Mesenchymal stem cell (in vitro differentiated cells and primary cell): ENCODE results near the gene MS4A18.
"Not testable (repeated sequence)": the region's sequence is repeated elsewhere in the genome, so short reads cannot be mapped to it uniquely, and the experiment has no call there.

Source experiments
- DNase-seq: peaks from one replicate; pipeline ENCODE4 v3.0.0-alpha.2; 2013
- H2AFZ ChIP-seq: one replicate; pipeline ENCODE4 v1.6.1; 2013; ENCODE audit warnings: low read depth, mild to moderate bottlenecking, control low read depth, inconsistent platforms, low read length, moderate library complexity
- H2AK5ac ChIP-seq: 2 replicates; pipeline ENCODE4 v1.6.1; 2013; ENCODE audit warnings: low read length, moderate library complexity, mild to moderate bottlenecking, inconsistent platforms; ENCODE audit not compliant: severe bottlenecking
- H2BK120ac ChIP-seq: one replicate; pipeline ENCODE4 v1.6.1; 2013; ENCODE audit warnings: low read depth, mild to moderate bottlenecking, inconsistent platforms, low read length, moderate library complexity
- H2BK12ac ChIP-seq, 2 experiments: one replicate each; pipeline ENCODE4 v1.6.1; 2013; ENCODE audit warnings: inconsistent platforms in 2 of 2, low read length in 2 of 2, mild to moderate bottlenecking in 2 of 2, moderate library complexity in 2 of 2, control low read depth in 1 of 2
- H2BK15ac ChIP-seq: one replicate; pipeline ENCODE4 v1.6.1; 2013; ENCODE audit warnings: mild to moderate bottlenecking, low read depth, inconsistent platforms; ENCODE audit not compliant: poor library complexity, severe bottlenecking
- H2BK5ac ChIP-seq: 2 replicates; pipeline ENCODE4 v1.6.1; 2013; ENCODE audit warnings: low read depth, mild to moderate bottlenecking, low read length, control low read depth, inconsistent platforms; ENCODE audit not compliant: poor library complexity, severe bottlenecking
- H3K14ac ChIP-seq, 2 experiments: one replicate each; pipeline ENCODE4 v1.6.1; 2013; ENCODE audit warnings: inconsistent platforms in 2 of 2, low read length in 2 of 2, control low read depth in 1 of 2, mild to moderate bottlenecking in 1 of 2, moderate library complexity in 1 of 2
- H3K18ac ChIP-seq, 2 experiments: one replicate each; pipeline ENCODE4 v1.6.1; 2013; ENCODE audit warnings: inconsistent platforms in 2 of 2, low read length in 2 of 2, control low read depth in 1 of 2, low read depth in 1 of 2, mild to moderate bottlenecking in 1 of 2
- H3K23ac ChIP-seq, 2 experiments: one replicate each; pipeline ENCODE4 v1.6.1; 2013; ENCODE audit warnings: inconsistent platforms in 2 of 2, low read length in 2 of 2, mild to moderate bottlenecking in 2 of 2, moderate library complexity in 2 of 2, control low read depth in 1 of 2
- H3K27ac ChIP-seq: 2 replicates; pipeline ENCODE4 v1.5.1; 2013; ENCODE audit warnings: mild to moderate bottlenecking, moderate library complexity, low read length, control low read depth, inconsistent platforms; ENCODE audit not compliant: poor library complexity, severe bottlenecking
- H3K27me3 ChIP-seq, 2 experiments: 2 replicates each; pipeline versions ENCODE4 v1.6.1 to v1.7.0; 2013; ENCODE audit warnings: low read length in 2 of 2, mild to moderate bottlenecking in 2 of 2, moderate library complexity in 2 of 2, control low read depth in 1 of 2, inconsistent platforms in 1 of 2; ENCODE audit not compliant: control insufficient read depth in 1 of 2, insufficient read depth in 1 of 2
- H3K36me3 ChIP-seq, 2 experiments: 2 replicates each; pipeline versions ENCODE4 v1.6.1 to v1.7.0; 2013; ENCODE audit warnings: low read length in 2 of 2, control low read depth in 1 of 2, inconsistent platforms in 1 of 2, low read depth in 1 of 2, mild to moderate bottlenecking in 1 of 2; ENCODE audit not compliant: insufficient read depth in 2 of 2, control insufficient read depth in 1 of 2
- H3K4ac ChIP-seq, 2 experiments: one replicate each; pipeline ENCODE4 v1.6.1; 2013; ENCODE audit warnings: inconsistent platforms in 2 of 2, low read length in 2 of 2, mild to moderate bottlenecking in 2 of 2, moderate library complexity in 2 of 2, control low read depth in 1 of 2, low read depth in 1 of 2
- H3K4me1 ChIP-seq: 2 replicates; pipeline ENCODE4 v1.6.1; 2013; ENCODE audit warnings: low read depth, low read length, control low read depth; ENCODE audit not compliant: control insufficient read depth, insufficient read depth
- H3K4me2 ChIP-seq: 2 replicates; pipeline ENCODE4 v1.6.1; 2013; ENCODE audit warnings: low read length, mild to moderate bottlenecking, inconsistent platforms; ENCODE audit not compliant: poor library complexity, severe bottlenecking
- H3K4me3 ChIP-seq, 2 experiments: 2 replicates each; pipeline versions ENCODE4 v1.5.1 to v1.7.0; 2013; ENCODE audit warnings: low read length in 2 of 2, mild to moderate bottlenecking in 2 of 2, control low read depth in 1 of 2, low read depth in 1 of 2; ENCODE audit not compliant: insufficient read depth in 1 of 2
- H3K79me1 ChIP-seq: replicated peaks from 2 replicates; pipeline ENCODE4 v1.6.1; 2013; ENCODE audit warnings: mild to moderate bottlenecking, control low read depth, low read length, inconsistent platforms; ENCODE audit not compliant: poor library complexity, severe bottlenecking
- H3K9ac ChIP-seq: 2 replicates; pipeline ENCODE4 v1.7.0; 2013; ENCODE audit warnings: mild to moderate bottlenecking, low read length, moderate library complexity
- H3K9me3 ChIP-seq: 2 replicates; pipeline ENCODE4 v1.7.0; 2013; ENCODE audit warnings: mild to moderate bottlenecking, low read length; ENCODE audit not compliant: control insufficient read depth
- H4K8ac ChIP-seq: one replicate; pipeline ENCODE4 v1.6.1; 2013; ENCODE audit warnings: inconsistent platforms, mild to moderate bottlenecking, low read length, moderate library complexity
- H4K91ac ChIP-seq: one replicate; pipeline ENCODE4 v1.6.1; 2013; ENCODE audit warnings: mild to moderate bottlenecking, low read length, inconsistent platforms
- WGBS: methylation state at CpG from one replicate; pipeline ENCODE4 v1.1.7; 2013; ENCODE audit warnings: mixed read lengths; 5-methylcytosine and 5-hydroxymethylcytosine counted together

Gene MS4A18

DNA sequence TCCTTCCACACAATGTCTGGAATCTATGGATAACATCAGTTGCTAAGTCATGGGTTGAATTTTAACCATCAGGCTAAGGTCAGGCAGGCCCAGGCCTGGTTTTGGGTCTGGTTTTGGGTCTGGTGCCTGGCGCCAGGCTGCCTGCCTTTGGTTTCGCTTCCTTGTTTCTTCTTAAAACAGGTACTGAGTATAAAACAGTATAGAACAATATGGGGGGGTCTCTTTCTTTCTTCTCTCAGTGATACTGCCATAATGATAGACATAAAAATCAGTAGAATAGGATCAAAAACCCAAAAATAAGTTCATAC, 40.0 kb upstream of the MS4A18 start:
- not testable (repeated sequence) for H2BK15ac ChIP-seq, H2BK5ac ChIP-seq, H3K27me3 ChIP-seq, H3K4ac ChIP-seq, H2BK12ac ChIP-seq, H3K4me2 ChIP-seq, H2BK120ac ChIP-seq, H3K14ac ChIP-seq, H3K27ac ChIP-seq, H3K4me3 ChIP-seq, H4K91ac ChIP-seq, H3K4me1 ChIP-seq, H3K9ac ChIP-seq, H3K79me1 ChIP-seq, DNase-seq, H3K18ac ChIP-seq, H3K23ac ChIP-seq, H3K36me3 ChIP-seq, H2AFZ ChIP-seq, H2AK5ac ChIP-seq, H4K8ac ChIP-seq
- H3K9me3 ChIP-seq = peaks cover 12% of the 10 kb centered on the region
- WGBS = 100% methylated on average over 1 of the region's 2 CpGs

DNA sequence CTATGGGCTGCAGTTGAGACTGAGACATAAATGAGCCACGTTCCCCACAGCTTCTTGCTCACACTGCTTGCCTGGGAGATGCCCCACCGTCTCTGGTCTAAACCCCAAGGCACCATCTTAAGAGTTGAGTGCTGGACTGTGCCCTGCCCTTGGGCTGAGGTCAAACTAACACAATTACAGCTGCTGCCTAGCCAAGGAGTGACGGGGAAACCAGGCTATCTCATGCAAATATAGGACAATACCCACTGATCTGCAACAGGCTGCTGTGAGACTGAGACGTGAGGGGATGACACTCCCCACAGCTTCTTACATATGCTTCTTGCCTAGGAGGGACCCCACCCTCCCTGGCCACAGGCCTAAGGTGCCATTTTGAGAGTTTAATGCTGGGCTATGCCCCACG, 32.9 kb upstream of the MS4A18 start:
- no peaks in the 10 kb centered on the region for H3K79me1 ChIP-seq
- peaks cover 0 to 3% of the 10 kb centered on the region in 2 experiments for H3K27me3 ChIP-seq
- no peak overlapping the region for H4K91ac ChIP-seq
- no peak overlapping the region for H4K8ac ChIP-seq
- no peak overlapping the region for H3K4ac ChIP-seq
- no peak for DNase-seq
- H3K18ac ChIP-seq = no peak overlapping the region
- H2BK12ac ChIP-seq = no peak overlapping the region
- H3K4me3 ChIP-seq = no peak overlapping the region
- no peak overlapping the region for H2BK5ac ChIP-seq
- H3K4me2 ChIP-seq = no peak overlapping the region
- H2AFZ ChIP-seq = no peak overlapping the region
- no peaks in the 10 kb centered on the region for H3K4me1 ChIP-seq
- H3K9ac ChIP-seq = no peak overlapping the region
- H3K27ac ChIP-seq = no peak overlapping the region
- WGBS = 69% methylated on average over 5 of the region's 5 CpGs
- no peak overlapping the region for H2BK120ac ChIP-seq
- no peak overlapping the region for H3K14ac ChIP-seq
- H3K9me3 ChIP-seq = peaks cover 4% of the 10 kb centered on the region
- H2BK15ac ChIP-seq = no peak overlapping the region
- no peak overlapping the region for H3K23ac ChIP-seq
- no peaks in the 10 kb centered on the region for H3K36me3 ChIP-seq
- no peak overlapping the region for H2AK5ac ChIP-seq

DNA sequence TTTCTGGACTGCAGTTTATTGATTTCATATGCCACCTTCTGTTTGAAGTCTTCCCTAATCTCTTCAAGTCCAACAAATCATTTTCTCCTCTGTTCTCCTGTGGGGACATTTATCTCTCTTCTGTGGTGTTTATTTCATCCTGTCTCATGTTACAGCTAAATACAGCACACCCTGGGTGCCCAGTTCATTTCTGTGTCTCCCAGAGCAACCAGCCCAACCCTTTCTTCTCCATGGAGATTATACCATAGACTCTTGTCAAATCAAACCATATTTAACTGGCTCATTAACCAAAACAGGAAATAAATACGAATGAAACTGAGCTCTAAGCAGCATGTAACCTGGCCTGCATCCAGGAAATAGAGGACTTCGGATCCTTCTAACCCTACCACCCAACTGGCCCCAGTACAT, 25.2 kb upstream of the MS4A18 start, which contains the start of gene MS4A8:
Gene MS4A8, plus strand, starts transcription at position 329 of the 408 bp plus-strand sequence. CDS start 1,249 bp downstream, outside the sequence.
- Histone ChIP-seq H3K4me3 (no peak within 1 kb of the TSS), H2AFZ (no peak within 1 kb of the TSS), H3K23ac (no peak within 1 kb of the TSS), H3K4ac (no peak within 1 kb of the TSS), H3K9me3 (peaks cover 4% of the 10 kb centered on the region), H2BK12ac (no peak within 1 kb of the TSS), H3K4me2 (no peak within 1 kb of the TSS), H2BK120ac (no peak within 1 kb of the TSS), H4K91ac (no peak within 1 kb of the TSS), H3K36me3 (no peaks in the 10 kb centered on the region), H3K27me3 (no peaks in the 10 kb centered on the region), H3K27ac (no peak within 1 kb of the TSS), H3K18ac (no peak within 1 kb of the TSS), H3K4me1 (no peaks in the 10 kb centered on the region), H2AK5ac (no peak within 1 kb of the TSS), H4K8ac (no peak within 1 kb of the TSS), H2BK15ac (no peak within 1 kb of the TSS), H3K14ac (no peak within 1 kb of the TSS), H2BK5ac (no peak within 1 kb of the TSS), H3K9ac (no peak within 1 kb of the TSS), H3K79me1 (no peaks in the 10 kb centered on the region)
- WGBS = 47% methylated on average over 1 of the region's 2 CpGs
- no peak for DNase-seq

DNA sequence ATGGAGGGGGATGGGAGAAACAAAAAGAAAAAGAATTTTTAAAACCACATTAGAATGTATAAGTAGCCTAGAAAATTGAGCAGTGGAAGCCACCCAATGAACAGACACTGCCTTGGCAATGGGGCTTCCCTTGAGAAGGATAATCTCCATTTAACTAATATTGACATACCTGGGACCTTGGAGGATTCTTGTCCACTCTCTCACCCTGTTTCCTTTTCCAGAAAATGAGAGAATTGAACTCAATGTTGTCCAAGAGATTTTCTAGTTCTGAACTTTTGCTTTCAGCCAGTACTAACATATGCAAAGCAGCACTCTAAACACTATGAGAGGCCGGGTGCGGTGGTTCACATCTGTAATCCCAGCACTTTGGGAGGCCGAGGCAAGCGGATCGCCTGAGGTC, 24.6 kb upstream of the MS4A18 start:
- no peak overlapping the region for H2AFZ ChIP-seq
- no peaks in the 10 kb centered on the region for H3K36me3 ChIP-seq
- no peak overlapping the region for H2AK5ac ChIP-seq
- no peak overlapping the region for H2BK12ac ChIP-seq
- no peak overlapping the region for H2BK120ac ChIP-seq
- H3K4me2 ChIP-seq = no peak overlapping the region
- H4K91ac ChIP-seq = no peak overlapping the region
- no peak overlapping the region for H3K4ac ChIP-seq
- WGBS = 95% methylated on average over 2 of the region's 5 CpGs
- H3K9me3 ChIP-seq = peaks cover 4% of the 10 kb centered on the region
- no peak for DNase-seq
- no peaks in the 10 kb centered on the region for H3K4me1 ChIP-seq
- no peak overlapping the region for H2BK5ac ChIP-seq
- no peak overlapping the region for H3K27ac ChIP-seq
- H2BK15ac ChIP-seq = no peak overlapping the region
- no peaks in the 10 kb centered on the region for H3K27me3 ChIP-seq
- no peak overlapping the region for H3K18ac ChIP-seq
- H4K8ac ChIP-seq = no peak overlapping the region
- no peak overlapping the region for H3K23ac ChIP-seq
- H3K4me3 ChIP-seq = no peak overlapping the region
- no peaks in the 10 kb centered on the region for H3K79me1 ChIP-seq
- H3K9ac ChIP-seq = no peak overlapping the region
- H3K14ac ChIP-seq = no peak overlapping the region
